IMR-90 (cell line): ENCODE results near the gene CPD. TPM values are rescaled to one million over a fixed set of nuclear protein-coding genes. Genes with fewer than 3 reads are reported as not detected.

Experiments
- ATAC-seq: fragments of 200-7000 bp; cut with Tn5 transposase; 2 replicates; pipeline ENCODE4 v1.9.1; 2020; ENCODE audit warnings: low read depth, mild to moderate bottlenecking, moderate library complexity
- BruUV-seq: library from RNA; stranded (reverse); fragments of 400-500 nt; replicated peaks from 2 replicates; lab custom pipeline; 2021; lab: Mats Ljungman, UMichigan
- CTCF ChIA-PET: fragments of 300-600 bp; formaldehyde crosslinking; extraction: SDS; loops from one replicate; lab custom pipeline; 2021; ENCODE audit warnings: antibody characterized with exemption; lab: Yijun Ruan, JAX
- POLR2A ChIA-PET: fragments of 300-600 bp; sonication (Branson Sonifier 250); formaldehyde crosslinking; loops from one replicate; lab custom pipeline; 2022; ENCODE audit warnings: antibody characterized with exemption; ENCODE audit not compliant: unreplicated experiment; lab: Charles Lee
- DNase-seq: peaks from one replicate; pipeline ENCODE4 v3.0.0; 2013
- H2AFZ ChIP-seq: replicated peaks from 2 replicates; pipeline ENCODE3; 2013; ENCODE audit warnings: low read length, mild to moderate bottlenecking; ENCODE audit not compliant: poor library complexity
- H2AK5ac ChIP-seq: 2 replicates; pipeline ENCODE4 v1.6.1; 2013; ENCODE audit warnings: low read depth, low read length, inconsistent platforms
- H2AK9ac ChIP-seq: replicated peaks from 2 replicates; pipeline ENCODE3; 2013; ENCODE audit warnings: mild to moderate bottlenecking, low read depth, low read length, moderate library complexity; ENCODE audit not compliant: poor library complexity
- H2BK120ac ChIP-seq: 2 replicates; pipeline ENCODE4 v1.6.1; 2013; ENCODE audit warnings: low read depth, low read length, inconsistent platforms
- H2BK15ac ChIP-seq: 3 replicates; pipeline ENCODE4 v1.6.1; 2013; ENCODE audit warnings: low read depth, low read length, inconsistent platforms
- H2BK20ac ChIP-seq: 2 replicates; pipeline ENCODE4 v1.6.1; 2013; ENCODE audit warnings: low read depth, mild to moderate bottlenecking, inconsistent platforms, low read length, moderate library complexity
- H2BK5ac ChIP-seq: 2 replicates; pipeline ENCODE4 v1.6.1; 2013; ENCODE audit warnings: mild to moderate bottlenecking, low read depth, low read length, inconsistent platforms; ENCODE audit not compliant: poor library complexity, severe bottlenecking
- H3K14ac ChIP-seq: replicated peaks from 2 replicates; pipeline ENCODE4 v1.6.1; 2013; ENCODE audit warnings: low read depth, low read length, inconsistent platforms
- H3K18ac ChIP-seq: 2 replicates; pipeline ENCODE4 v1.6.1; 2013; ENCODE audit warnings: low read depth, low read length, control low read depth
- H3K23ac ChIP-seq: 2 replicates; pipeline ENCODE4 v1.6.1; 2013; ENCODE audit warnings: low read depth, low read length, inconsistent platforms
- H3K27ac ChIP-seq: 2 replicates; pipeline ENCODE4 v1.5.1; 2013; ENCODE audit warnings: mild to moderate bottlenecking, control low read depth, low read length; ENCODE audit not compliant: insufficient read depth
- H3K27me3 ChIP-seq: 2 replicates; pipeline ENCODE4 v1.6.1; 2013; ENCODE audit warnings: low read length; ENCODE audit not compliant: control insufficient read depth, insufficient read depth
- H3K36me3 ChIP-seq: 2 replicates; pipeline ENCODE4 v1.6.1; 2013; ENCODE audit warnings: low read length, mixed read lengths; ENCODE audit not compliant: control insufficient read depth, insufficient read depth
- H3K4ac ChIP-seq: 2 replicates; pipeline ENCODE4 v1.6.1; 2013; ENCODE audit warnings: low read depth, low read length, inconsistent platforms
- H3K4me1 ChIP-seq: 2 replicates; pipeline ENCODE4 v1.6.1; 2013; ENCODE audit warnings: low read length, mixed read lengths; ENCODE audit not compliant: control insufficient read depth, insufficient read depth
- H3K4me2 ChIP-seq: 2 replicates; pipeline ENCODE4 v1.6.1; 2013; ENCODE audit warnings: low read depth, mild to moderate bottlenecking, control low read depth, low read length, moderate library complexity
- H3K4me3 ChIP-seq: 2 replicates; pipeline ENCODE4 v1.5.1; 2013; ENCODE audit warnings: low read depth, mild to moderate bottlenecking, control low read depth, low read length, moderate library complexity; ENCODE audit not compliant: insufficient read depth
- H3K56ac ChIP-seq: 2 replicates; pipeline ENCODE4 v1.6.1; 2013; ENCODE audit warnings: low read length, inconsistent platforms; ENCODE audit not compliant: insufficient read depth; ENCODE audit errors: extremely low read depth
- H3K79me1 ChIP-seq, 2 experiments: 2 replicates each; pipeline ENCODE4 v1.6.1; 2013; ENCODE audit warnings: low read length in 2 of 2, inconsistent platforms in 1 of 2, low read depth in 1 of 2
- H3K9ac ChIP-seq: 2 replicates; pipeline ENCODE4 v1.6.1; 2013; ENCODE audit warnings: low read depth, low read length, control low read depth
- H3K9me1 ChIP-seq: 2 replicates; pipeline ENCODE4 v1.6.1; 2013; ENCODE audit warnings: low read length, inconsistent platforms; ENCODE audit not compliant: insufficient read depth
- H3K9me3 ChIP-seq: 2 replicates; pipeline ENCODE4 v1.6.1; 2013; ENCODE audit warnings: low read length; ENCODE audit not compliant: control insufficient read depth, insufficient read depth
- H4K20me1 ChIP-seq: 2 replicates; pipeline ENCODE4 v1.6.1; 2013; ENCODE audit warnings: low read length, inconsistent platforms; ENCODE audit not compliant: insufficient read depth
- H4K5ac ChIP-seq: 2 replicates; pipeline ENCODE4 v1.6.1; 2013; ENCODE audit warnings: mild to moderate bottlenecking, low read depth, low read length, control low read depth
- H4K8ac ChIP-seq, 2 experiments: 2 replicates each; pipeline ENCODE4 v1.6.1; 2013; ENCODE audit warnings: low read depth in 2 of 2, low read length in 2 of 2, control low read depth in 1 of 2, inconsistent platforms in 1 of 2
- H4K91ac ChIP-seq: 2 replicates; pipeline ENCODE4 v1.6.1; 2013; ENCODE audit warnings: low read depth, low read length, inconsistent platforms; ENCODE audit not compliant: insufficient read depth
- MAFK ChIP-seq: IDR thresholded peaks from 2 replicates; pipeline ENCODE4 v1.6.1; 2012; ENCODE audit warnings: low read depth, low read length, improper control_type of control experiment
- MXI1 ChIP-seq: IDR thresholded peaks from 2 replicates; pipeline ENCODE4 v1.6.1; 2012; ENCODE audit warnings: low read depth, mild to moderate bottlenecking, low read length, moderate library complexity, borderline replicate concordance
- RAD21 ChIP-seq: IDR thresholded peaks from 2 replicates; pipeline ENCODE4 v1.6.1; 2012; ENCODE audit warnings: low read length, improper control_type of control experiment
- WGBS, 2 experiments: methylation state at CpG; one replicate each; pipeline versions ENCODE4 v1.1.5 to v1.1.7; 2013; ENCODE audit warnings: missing lambda C conversion rate in 2 of 2; ENCODE audit not compliant: insufficient read length in 1 of 2; ENCODE audit errors: extremely low coverage in 2 of 2; 5-methylcytosine and 5-hydroxymethylcytosine counted together
- dilution Hi-C: fragments of 300-500 bp; cut with HindIII; formaldehyde crosslinking; loops from one replicate; pipeline ENCODE4 v1.14.3; 2018; ENCODE audit warnings: low sequenced_read_pairs; ENCODE audit not compliant: unreplicated experiment
- in situ Hi-C: fragments of 300-500 bp; cut with MboI; formaldehyde crosslinking; loops from 3 replicates; pipeline ENCODE4 v1.14.3; 2019; ENCODE audit warnings: low sequenced_read_pairs, inconsistent platforms, mixed read lengths
- intact Hi-C: fragments of 100-400 bp; cut with micrococcal nuclease; formaldehyde crosslinking; loops from 2 replicates; pipeline ENCODE4 v1.10.0; 2022
- polyA plus RNA-seq, 3 experiments: library from polyadenylated mRNA; depleted of rRNA; stranded (reverse); fragments of >200 nt; gene quantifications; 2 replicates each; pipeline ENCODE4 v1.2.3, GENCODE V29; 2012; ENCODE audit warnings: low replicate concordance in 1 of 3
- total RNA-seq: library from RNA; depleted of rRNA; stranded (reverse); fragments of >200 nt; gene quantifications from 2 replicates; pipeline ENCODE4 v1.2.3, GENCODE V29; 2012

The CPD gene
- total and polyA plus RNA-seq, 2 of the 4 experiments (the other 2 are of a cell fraction): 23.4 to 94.5 TPM

- no peak overlapping the region for H3K9ac ChIP-seq
- H3K36me3 ChIP-seq: peaks cover 10% of the 10 kb centered on the region
- H3K9me1 ChIP-seq: 0 out of 2 replicates have a peak, but pooled peaks cover 4% of the 10 kb centered on the region
- no peak overlapping the region for H3K14ac ChIP-seq
- no peak overlapping the region for H2BK120ac ChIP-seq
- no peak overlapping the region for H3K18ac ChIP-seq
- in situ Hi-C loops (no loop called here), intact Hi-C loops (no loop called here), dilution Hi-C loops (no loop called here)
- no peak overlapping the region for H4K5ac ChIP-seq
- no peak overlapping the region for H4K8ac ChIP-seq
- H2BK15ac ChIP-seq: no peak overlapping the region
- H3K56ac ChIP-seq: no peak overlapping the region
- no peaks in the 10 kb centered on the region; a peak in 1 of 4 replicates for H3K79me1 ChIP-seq
- DNase-seq: peak; percentile 7
- no peak for ATAC-seq
- H3K27ac ChIP-seq: no peak overlapping the region
- no peak overlapping the region for H2AK9ac ChIP-seq
- 100% methylated on average over 1 of the region's 2 CpGs; no CpG with 5 or more reads in 1 of the 2 experiments for WGBS, 2 experiments
- H2BK20ac ChIP-seq: no peak overlapping the region
- no peak overlapping the region for H2AFZ ChIP-seq
- ChIA-PET POLR2A (no interaction called here), CTCF (no interaction called here)
- BruUV-seq: no TSS peak
- no peak overlapping the region for H3K4ac ChIP-seq
- no peaks in the 10 kb centered on the region for H4K20me1 ChIP-seq
- no peaks in the 10 kb centered on the region for H3K27me3 ChIP-seq
- no peak overlapping the region for H2AK5ac ChIP-seq
- H3K4me1 ChIP-seq: no peaks in the 10 kb centered on the region; the same call in 1 of the 2 replicates
- no peak for TF ChIP-seq RAD21
- no peak for TF ChIP-seq MXI1
- peak; percentile 96 for TF ChIP-seq MAFK
- H3K23ac ChIP-seq: no peak overlapping the region
- H3K4me3 ChIP-seq: no peak overlapping the region
- no peaks in the 10 kb centered on the region for H3K9me3 ChIP-seq
- H3K4me2 ChIP-seq: no peak overlapping the region
- no peak overlapping the region for H4K91ac ChIP-seq
- no peak overlapping the region for H2BK5ac ChIP-seq
Measured at GRCh38 chr17:30426292-30426691, 47.6 kb downstream of the CPD start.
